Hepatic stellate cell (primary cell): ENCODE results near the gene PI4KA.

Experiments
- DNase-seq: peaks from one replicate; pipeline ENCODE4 v3.0.0; 2011; ENCODE audit warnings: low spot score

PI4KA gene

GRCh38 chr22:20815477-20816050 is 43.0 kb downstream of the PI4KA start:
- DNase-seq = no peak

- DNase-seq = no peak
These were observed 44.3 kb downstream of the PI4KA start for GRCh38 chr22:20814221-20814808.

GRCh38 chr22:20813056-20813455 is 45.6 kb downstream of the PI4KA start:
- no peak for DNase-seq

GRCh38 chr22:20811971-20812660 is 46.5 kb downstream of the PI4KA start:
- DNase-seq = no peak

- DNase-seq = no peak
These were observed 47.4 kb downstream of the PI4KA start for GRCh38 chr22:20811171-20811570.

GRCh38 chr22:20810645-20811044 is 48.0 kb downstream of the PI4KA start:
- no peak for DNase-seq

GRCh38 chr22:20809538-20810185 is 48.9 kb downstream of the PI4KA start:
- DNase-seq = no peak

GRCh38 chr22:20808844-20809243 is 49.8 kb downstream of the PI4KA start:
- DNase-seq = no peak

- peak; percentile 88 for DNase-seq
These were observed 51.3 kb downstream of the PI4KA start for GRCh38 chr22:20807315-20807752.

- DNase-seq = no peak
These were observed 52.6 kb downstream of the PI4KA start for GRCh38 chr22:20805972-20806471.

GRCh38 chr22:20804650-20805049 is 54.0 kb downstream of the PI4KA start:
- DNase-seq = no peak

GRCh38 chr22:20803696-20804324 is 54.8 kb downstream of the PI4KA start:
- peak; percentile 41 for DNase-seq

GRCh38 chr22:20802922-20803553 is 55.6 kb downstream of the PI4KA start:
- no peak for DNase-seq

GRCh38 chr22:20802452-20802851 is 56.2 kb downstream of the PI4KA start:
- no peak for DNase-seq

- DNase-seq = no peak
These were observed 59.2 kb downstream of the PI4KA start for GRCh38 chr22:20799449-20799848.

GRCh38 chr22:20798974-20799373 is 59.6 kb downstream of the PI4KA start:
- no peak for DNase-seq

- no peak for DNase-seq
These were observed 60.4 kb downstream of the PI4KA start for GRCh38 chr22:20798218-20798617.

- DNase-seq = no peak
These were observed 61.9 kb downstream of the PI4KA start for GRCh38 chr22:20796731-20797130.

- no peak for DNase-seq
These were observed 63.8 kb downstream of the PI4KA start for GRCh38 chr22:20794650-20795413.

- DNase-seq = no peak
These were observed 64.6 kb downstream of the PI4KA start for GRCh38 chr22:20793748-20794649.
